Kidney glomerular epithelial cell (primary cell): Measurements from ENCODE around the gene ZNF532.
"Not testable (repeated sequence)": the region's sequence is repeated elsewhere in the genome, so short reads cannot be mapped to it uniquely, and the experiment has no call there.

Experiments used
- DNase-seq: peaks from one replicate; lab custom pipeline; 2025; lab: John Stamatoyannopoulos, UW

ZNF532 gene

GRCh38 chr18:59002974-59003594 is 138.4 kb downstream of the ZNF532 start:
- DNase-seq, result peak; percentile 8

- DNase-seq, result peak; percentile 34
Observed at GRCh38 chr18:59005262-59005661, 140.6 kb downstream of the ZNF532 start.

GRCh38 chr18:59006461-59007067 is 141.9 kb downstream of the ZNF532 start:
- no peak for DNase-seq

- peak; percentile 86 for DNase-seq
Observed at GRCh38 chr18:59008302-59008974, 143.8 kb downstream of the ZNF532 start.

- DNase-seq, result no peak
Observed at GRCh38 chr18:59009846-59010245, 145.2 kb downstream of the ZNF532 start.

- no peak for DNase-seq
Observed at GRCh38 chr18:59011289-59011688, 146.6 kb downstream of the ZNF532 start.

GRCh38 chr18:59011786-59012185 is 147.1 kb downstream of the ZNF532 start:
- no peak for DNase-seq

GRCh38 chr18:59012815-59013705 is 148.4 kb downstream of the ZNF532 start:
- DNase-seq, result no peak

- no peak for DNase-seq
Observed at GRCh38 chr18:59013744-59014143, 149.1 kb downstream of the ZNF532 start.

GRCh38 chr18:59015531-59016152 is 151.0 kb downstream of the ZNF532 start:
- no peak for DNase-seq

- DNase-seq, result no peak
Observed at GRCh38 chr18:59021500-59021899, 156.8 kb downstream of the ZNF532 start.

- peak; percentile 73 for DNase-seq
Observed at GRCh38 chr18:59022167-59022945, 157.7 kb downstream of the ZNF532 start.

GRCh38 chr18:59024829-59025228 is 160.2 kb downstream of the ZNF532 start:
- no peak for DNase-seq

GRCh38 chr18:59025532-59025931 is 160.9 kb downstream of the ZNF532 start:
- DNase-seq, result not testable (repeated sequence)

GRCh38 chr18:59026364-59026763 is 161.7 kb downstream of the ZNF532 start:
- DNase-seq, result no peak

- DNase-seq, result no peak
Observed at GRCh38 chr18:59026831-59027410, 162.2 kb downstream of the ZNF532 start.

- no peak for DNase-seq
Observed at GRCh38 chr18:59029663-59030429, 165.2 kb downstream of the ZNF532 start.

GRCh38 chr18:59032308-59032707 is 167.6 kb downstream of the ZNF532 start:
- DNase-seq, result no peak

GRCh38 chr18:59033359-59033758 is 168.7 kb downstream of the ZNF532 start:
- DNase-seq, result no peak

- DNase-seq, result no peak
Observed at GRCh38 chr18:59033974-59034373, 169.3 kb downstream of the ZNF532 start.
